ENCODE measurements around the gene BORCS5.

Gene BORCS5

GRCh38 chr12:12446786-12447185 is 89.9 kb downstream of the BORCS5 start:
- no peak for TF ChIP-seq TOX (CRISPR knock-in tag; IDR thresholded peaks at IDR 0.05; ENCODE audit: borderline replicate concordance)
- TF ChIP-seq ZNF70 (CRISPR knock-in tag; IDR thresholded peaks at IDR 0.05), result no peak
- no peak for TF ChIP-seq TSHZ2 (CRISPR knock-in tag; IDR thresholded peaks at IDR 0.05)
- no peak for TF ChIP-seq CSDC2 (CRISPR knock-in tag; IDR thresholded peaks at IDR 0.05)
- TF ChIP-seq PPARA (CRISPR knock-in tag; IDR thresholded peaks at IDR 0.05; ENCODE audit: borderline replicate concordance), result no peak
- no peak for TF ChIP-seq GLIS3 (CRISPR knock-in tag; IDR thresholded peaks at IDR 0.05)
- no peak for TF ChIP-seq ESRRG (CRISPR knock-in tag; IDR thresholded peaks at IDR 0.05)
- no peak for TF ChIP-seq SNAI2 (CRISPR knock-in tag; IDR thresholded peaks at IDR 0.05)
- no peak for ATAC-seq

- ATAC-seq, result no peak
- TF ChIP-seq ZFP30 (CRISPR knock-in tag; IDR thresholded peaks at IDR 0.05) (no peak), SNAI2 (CRISPR knock-in tag; IDR thresholded peaks at IDR 0.05) (no peak), RARB (CRISPR knock-in tag; IDR thresholded peaks at IDR 0.05) (no peak), OSR1 (CRISPR knock-in tag; IDR thresholded peaks at IDR 0.05) (no peak), ZNF565 (CRISPR knock-in tag; conservative IDR thresholded peaks at IDR 0.05; ENCODE audit: low read depth) (no peak), TSHZ2 (CRISPR knock-in tag; IDR thresholded peaks at IDR 0.05) (no peak), BACH2 (CRISPR knock-in tag; IDR thresholded peaks at IDR 0.05; ENCODE audit: borderline replicate concordance) (no peak), ZC3H10 (CRISPR knock-in tag; IDR thresholded peaks at IDR 0.05) (no peak)
Observed at GRCh38 chr12:12447236-12447635, 90.4 kb downstream of the BORCS5 start.

- no peak for TF ChIP-seq TCF4 (CRISPR knock-in tag; IDR thresholded peaks at IDR 0.05; ENCODE audit: borderline replicate concordance)
- no peak for ATAC-seq
Observed at GRCh38 chr12:12447837-12448236, 91.0 kb downstream of the BORCS5 start.

GRCh38 chr12:12449533-12450025 is 92.7 kb downstream of the BORCS5 start:
- no peak for TF ChIP-seq ZC3H10 (CRISPR knock-in tag; IDR thresholded peaks at IDR 0.05)
- TF ChIP-seq TSHZ2 (CRISPR knock-in tag; IDR thresholded peaks at IDR 0.05), result no peak

GRCh38 chr12:12450043-12450471 is 93.2 kb downstream of the BORCS5 start:
- TF ChIP-seq RARB (CRISPR knock-in tag; IDR thresholded peaks at IDR 0.05) (no peak), SNAI2 (CRISPR knock-in tag; IDR thresholded peaks at IDR 0.05) (no peak)
- ATAC-seq, result no peak

More at GRCh38 chr12:12449533-12450025, 92.7 kb downstream of the BORCS5 start:
- ATAC-seq, result no peak

- ATAC-seq, result no peak
- no peak for TF ChIP-seq CREB5 (CRISPR knock-in tag; IDR thresholded peaks at IDR 0.05; ENCODE audit: low read depth)
- no peak for TF ChIP-seq CSDC2 (CRISPR knock-in tag; IDR thresholded peaks at IDR 0.05)
- TF ChIP-seq ZFP3 (CRISPR knock-in tag; IDR thresholded peaks at IDR 0.05), result no peak
- no peak for TF ChIP-seq ESRRG (CRISPR knock-in tag; IDR thresholded peaks at IDR 0.05)
- TF ChIP-seq ZNF565 (CRISPR knock-in tag; conservative IDR thresholded peaks at IDR 0.05; ENCODE audit: low read depth), result no peak
- TF ChIP-seq RARB (CRISPR knock-in tag; IDR thresholded peaks at IDR 0.05), result no peak
- TF ChIP-seq TCF4 (CRISPR knock-in tag; IDR thresholded peaks at IDR 0.05; ENCODE audit: borderline replicate concordance), result no peak
- no peak for TF ChIP-seq GLIS3 (CRISPR knock-in tag; IDR thresholded peaks at IDR 0.05)
- TF ChIP-seq POU6F1 (CRISPR knock-in tag; IDR thresholded peaks at IDR 0.05; ENCODE audit: borderline replicate concordance, low read depth), result no peak
- TF ChIP-seq OSR1 (CRISPR knock-in tag; IDR thresholded peaks at IDR 0.05), result no peak
Observed at GRCh38 chr12:12451098-12451497, 94.2 kb downstream of the BORCS5 start.

All from SK-N-SH treated with all-trans-retinoic acid at 6 μM for 48 hours (cell line).